ENCODE data around the gene LRRC49. TPM values are rescaled to one million over a fixed set of nuclear protein-coding genes. Genes with fewer than 3 reads are reported as not detected.
"Not testable (repeated sequence)": the region's sequence is repeated elsewhere in the genome, so short reads cannot be mapped to it uniquely, and the experiment has no call there.

The LRRC49 gene
- total RNA-seq, 1 donor from 2014 or later = 13.4 TPM

- no peaks in the 10 kb centered on the region for H3K36me3 Mint-ChIP-seq
- TF ChIP-seq, protein P1, sequence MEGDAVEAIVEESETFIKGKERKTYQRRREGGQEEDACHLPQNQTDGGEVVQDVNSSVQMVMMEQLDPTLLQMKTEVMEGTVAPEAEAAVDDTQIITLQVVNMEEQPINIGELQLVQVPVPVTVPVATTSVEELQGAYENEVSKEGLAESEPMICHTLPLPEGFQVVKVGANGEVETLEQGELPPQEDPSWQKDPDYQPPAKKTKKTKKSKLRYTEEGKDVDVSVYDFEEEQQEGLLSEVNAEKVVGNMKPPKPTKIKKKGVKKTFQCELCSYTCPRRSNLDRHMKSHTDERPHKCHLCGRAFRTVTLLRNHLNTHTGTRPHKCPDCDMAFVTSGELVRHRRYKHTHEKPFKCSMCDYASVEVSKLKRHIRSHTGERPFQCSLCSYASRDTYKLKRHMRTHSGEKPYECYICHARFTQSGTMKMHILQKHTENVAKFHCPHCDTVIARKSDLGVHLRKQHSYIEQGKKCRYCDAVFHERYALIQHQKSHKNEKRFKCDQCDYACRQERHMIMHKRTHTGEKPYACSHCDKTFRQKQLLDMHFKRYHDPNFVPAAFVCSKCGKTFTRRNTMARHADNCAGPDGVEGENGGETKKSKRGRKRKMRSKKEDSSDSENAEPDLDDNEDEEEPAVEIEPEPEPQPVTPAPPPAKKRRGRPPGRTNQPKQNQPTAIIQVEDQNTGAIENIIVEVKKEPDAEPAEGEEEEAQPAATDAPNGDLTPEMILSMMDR (conservative IDR thresholded peaks at IDR 0.05) = no peak
- H3K27ac Mint-ChIP-seq = peak overlapping the region; percentile 16
- H3K27me3 Mint-ChIP-seq = peaks cover 2% of the 10 kb centered on the region
- H3K9me3 Mint-ChIP-seq = no peaks in the 10 kb centered on the region
- H3K4me1 Mint-ChIP-seq (ENCODE audit: unreplicated experiment) = peaks cover 6% of the 10 kb centered on the region
- no peak overlapping the region for H3K4me3 Mint-ChIP-seq
- DNase-seq (ENCODE audit: extremely low spot score, unreplicated experiment) = no peak
Observed at GRCh38 chr15:70863450-70864218, 29.0 kb upstream of the LRRC49 start.

GRCh38 chr15:70866982-70867641, 25.5 kb upstream of the LRRC49 start:
- TF ChIP-seq, protein P1 (conservative IDR thresholded peaks at IDR 0.05) = no peak
- Mint-ChIP-seq H3K4me3 (no peak overlapping the region), H3K4me1 (ENCODE audit: unreplicated experiment) (peaks cover 11% of the 10 kb centered on the region), H3K36me3 (no peaks in the 10 kb centered on the region), H3K27ac (no peak overlapping the region), H3K27me3 (no peaks in the 10 kb centered on the region), H3K9me3 (no peaks in the 10 kb centered on the region)
- no peak for DNase-seq (ENCODE audit: extremely low spot score, unreplicated experiment)

DNA sequence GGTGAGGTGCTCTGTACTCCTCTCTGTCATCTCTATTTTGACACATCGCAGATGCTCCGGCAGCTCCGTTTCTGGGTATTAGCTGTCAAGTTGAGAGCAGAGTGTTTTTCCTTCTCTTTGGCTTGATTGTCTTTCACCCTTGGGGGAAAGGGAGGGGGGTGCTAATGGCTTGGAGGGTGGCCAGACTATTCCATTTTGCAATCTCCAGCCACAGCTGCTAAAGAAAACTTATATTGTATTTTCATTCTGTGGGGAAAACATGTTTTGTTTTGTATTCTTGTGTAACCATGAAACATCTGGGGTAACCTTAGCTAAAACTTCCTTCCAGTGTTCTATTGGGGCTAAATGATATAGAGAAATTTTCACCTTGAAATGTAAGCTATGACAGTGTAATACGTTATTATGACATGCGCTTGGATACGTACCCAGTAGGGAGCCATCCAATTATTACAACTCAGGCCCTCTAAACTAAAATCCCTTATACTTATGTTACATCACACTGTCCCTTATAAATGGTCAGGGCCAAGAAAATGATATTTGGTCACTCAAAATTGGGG, 24.6 kb upstream of the LRRC49 start:
- H3K27me3 Mint-ChIP-seq = no peaks in the 10 kb centered on the region
- H3K27ac Mint-ChIP-seq = no peak overlapping the region
- TF ChIP-seq, protein P1 (conservative IDR thresholded peaks at IDR 0.05) = no peak
- no peaks in the 10 kb centered on the region for H3K36me3 Mint-ChIP-seq
- DNase-seq (ENCODE audit: extremely low spot score, unreplicated experiment) = no peak
- H3K4me1 Mint-ChIP-seq (ENCODE audit: unreplicated experiment) = peaks cover 11% of the 10 kb centered on the region
- H3K9me3 Mint-ChIP-seq = no peaks in the 10 kb centered on the region
- no peak overlapping the region for H3K4me3 Mint-ChIP-seq

DNA sequence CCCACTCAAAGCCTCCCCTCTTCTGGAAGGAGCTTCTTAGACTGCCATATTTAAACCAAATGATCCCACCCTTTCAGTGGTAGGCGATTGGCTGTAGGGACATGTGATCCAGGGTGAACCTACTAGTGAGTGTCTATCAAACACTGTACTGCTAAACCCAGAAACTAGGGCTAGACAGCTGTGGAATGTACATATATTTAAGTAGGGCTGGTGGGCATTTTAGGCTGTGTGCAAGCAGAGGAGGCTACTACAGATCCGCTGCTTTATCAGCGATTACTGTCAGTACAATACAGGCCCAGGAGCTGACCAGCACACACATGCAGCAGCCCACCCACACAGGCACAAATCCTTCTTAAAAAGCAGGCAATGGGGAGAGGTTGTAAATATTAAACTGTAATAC, 23.3 kb upstream of the LRRC49 start:
- no peaks in the 10 kb centered on the region for H3K36me3 Mint-ChIP-seq
- TF ChIP-seq, protein P1 (conservative IDR thresholded peaks at IDR 0.05) = no peak
- H3K4me1 Mint-ChIP-seq (ENCODE audit: unreplicated experiment) = peaks cover 11% of the 10 kb centered on the region

GRCh38 chr15:70870051-70870450, 22.6 kb upstream of the LRRC49 start:
- no peak for DNase-seq (ENCODE audit: extremely low spot score, unreplicated experiment)
- Mint-ChIP-seq H3K9me3 (peaks cover 5% of the 10 kb centered on the region), H3K27ac (no peak overlapping the region), H3K4me3 (no peak overlapping the region), H3K36me3 (no peaks in the 10 kb centered on the region), H3K27me3 (no peaks in the 10 kb centered on the region), H3K4me1 (ENCODE audit: unreplicated experiment) (peaks cover 12% of the 10 kb centered on the region)
- TF ChIP-seq, protein P1 (conservative IDR thresholded peaks at IDR 0.05) = no peak

More for the DNA sequence above, 23.3 kb upstream of the LRRC49 start:
- Mint-ChIP-seq H3K27ac (no peak overlapping the region), H3K9me3 (peaks cover 5% of the 10 kb centered on the region), H3K4me3 (no peak overlapping the region), H3K27me3 (no peaks in the 10 kb centered on the region)
- no peak for DNase-seq (ENCODE audit: extremely low spot score, unreplicated experiment)

DNA sequence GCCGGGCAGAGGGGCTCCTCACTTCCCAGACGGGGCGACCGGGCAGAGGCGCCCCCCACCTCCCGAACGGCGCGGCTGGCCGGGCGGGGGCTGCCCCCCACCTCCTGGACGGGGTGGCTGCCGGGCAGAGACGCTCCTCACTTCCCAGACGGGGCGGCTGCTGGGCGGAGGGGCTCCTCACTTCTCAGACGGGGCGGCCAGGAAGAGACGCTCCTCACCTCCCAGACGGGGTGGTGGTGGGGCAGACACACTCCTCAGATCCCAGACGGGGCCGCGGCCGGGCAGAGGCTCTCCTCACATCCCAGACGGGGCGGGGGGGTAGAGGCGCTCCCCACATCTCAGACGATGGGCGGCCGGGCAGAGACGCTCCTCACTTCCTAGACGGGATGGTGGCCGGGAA, 21.1 kb upstream of the LRRC49 start:
- peaks cover 15% of the 10 kb centered on the region for H3K4me1 Mint-ChIP-seq (ENCODE audit: unreplicated experiment)
- not testable (repeated sequence) for H3K27ac Mint-ChIP-seq

More for the DNA sequence above, 21.1 kb upstream of the LRRC49 start:
- not testable (repeated sequence) for DNase-seq (ENCODE audit: extremely low spot score, unreplicated experiment); H3K9me3 Mint-ChIP-seq; H3K4me3 Mint-ChIP-seq; H3K36me3 Mint-ChIP-seq; H3K27me3 Mint-ChIP-seq
